HG03175 (cell line): ENCODE measurements around the gene BABAM2.
"Not testable (repeated sequence)": the region's sequence is repeated elsewhere in the genome, so short reads cannot be mapped to it uniquely, and the experiment has no call there.

Experiments used
- ATAC-seq: cut with Tn5 transposase; IDR thresholded peaks from one replicate; pipeline ENCODE4 v1.9.1; 2021; ENCODE audit warnings: mild to moderate bottlenecking, moderate library complexity; ENCODE audit not compliant: unreplicated experiment

The BABAM2 gene

DNA sequence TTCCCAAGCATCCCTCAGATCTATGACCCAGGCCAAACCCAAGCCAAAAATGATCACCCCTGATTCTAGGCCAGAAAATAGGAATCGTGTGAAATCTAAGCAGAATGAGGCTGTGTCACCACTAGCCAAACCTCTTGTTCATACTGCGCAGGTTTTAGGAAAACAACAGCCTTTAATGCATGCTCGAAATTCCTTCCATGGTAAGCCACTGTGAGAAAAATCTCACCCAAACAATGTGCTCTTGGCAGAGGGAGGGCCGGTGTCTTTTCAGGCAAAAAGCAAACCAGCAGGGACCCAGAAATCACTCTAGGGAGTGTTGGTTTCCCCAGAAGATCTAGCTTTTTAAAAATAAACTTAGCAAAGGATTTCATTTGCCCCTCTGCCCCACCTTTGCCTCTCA is 430.9 kb downstream of the BABAM2 start:
- no peak for ATAC-seq

DNA sequence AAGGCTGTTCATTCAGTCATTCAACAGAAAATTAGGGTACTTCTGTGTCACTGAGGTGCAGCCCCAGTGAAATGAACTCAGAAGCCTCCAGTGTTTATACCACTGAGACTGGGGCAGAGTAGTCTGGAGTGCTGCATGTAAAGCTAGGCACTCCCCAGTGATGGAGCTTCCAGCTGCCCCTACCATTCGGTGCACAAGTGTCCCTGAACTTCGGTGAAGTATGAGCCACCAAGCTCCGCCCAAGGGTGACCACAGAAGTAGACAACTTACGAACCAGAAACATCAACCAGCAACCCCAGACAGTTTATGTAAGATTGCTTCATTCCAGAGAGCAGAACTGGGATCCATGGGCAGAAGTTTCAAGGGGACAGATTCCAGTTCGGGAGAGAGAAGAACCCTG is 431.5 kb downstream of the BABAM2 start:
- no peak for ATAC-seq

DNA sequence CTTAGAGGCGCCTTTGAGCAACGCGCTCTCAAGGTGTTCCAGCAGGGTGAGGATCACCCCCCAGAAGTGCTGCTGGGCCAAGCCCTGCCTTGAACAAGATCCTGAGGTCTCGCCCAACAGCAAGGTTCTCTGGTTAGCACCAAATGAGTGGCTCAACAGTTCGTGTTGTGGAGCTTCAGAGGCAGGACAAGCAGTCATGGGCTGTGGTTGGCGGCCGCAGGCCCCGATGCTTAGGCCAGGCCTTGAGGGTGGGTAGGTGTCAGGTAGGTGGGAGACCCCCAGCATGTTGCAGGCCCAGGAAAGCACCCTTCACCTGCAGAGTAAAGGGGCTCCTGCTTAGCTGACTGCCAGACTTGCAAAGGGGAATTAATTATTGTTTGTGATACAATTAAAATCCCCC is 431.9 kb downstream of the BABAM2 start:
- ATAC-seq = no peak

DNA sequence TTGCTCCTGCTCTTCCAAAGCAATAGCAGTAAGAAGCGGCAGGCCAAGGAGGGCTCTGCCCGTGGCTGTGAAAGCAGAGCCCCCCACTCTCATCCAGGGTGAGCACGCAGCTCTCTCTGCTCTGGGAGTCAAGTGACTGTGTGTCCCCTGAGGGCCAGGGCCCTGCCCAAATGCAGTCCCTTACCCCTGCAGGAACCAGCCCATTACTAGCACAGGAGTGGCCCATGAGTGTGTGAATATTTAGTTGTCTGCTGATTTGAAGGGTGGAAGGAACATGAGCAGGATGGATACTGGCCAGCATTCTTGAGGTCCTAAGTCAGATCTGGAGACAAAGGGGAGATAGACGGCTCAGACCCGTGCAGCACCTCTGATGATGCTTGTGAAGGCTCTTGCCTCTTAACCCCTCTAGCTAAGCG is 432.5 kb downstream of the BABAM2 start:
- no peak for ATAC-seq

DNA sequence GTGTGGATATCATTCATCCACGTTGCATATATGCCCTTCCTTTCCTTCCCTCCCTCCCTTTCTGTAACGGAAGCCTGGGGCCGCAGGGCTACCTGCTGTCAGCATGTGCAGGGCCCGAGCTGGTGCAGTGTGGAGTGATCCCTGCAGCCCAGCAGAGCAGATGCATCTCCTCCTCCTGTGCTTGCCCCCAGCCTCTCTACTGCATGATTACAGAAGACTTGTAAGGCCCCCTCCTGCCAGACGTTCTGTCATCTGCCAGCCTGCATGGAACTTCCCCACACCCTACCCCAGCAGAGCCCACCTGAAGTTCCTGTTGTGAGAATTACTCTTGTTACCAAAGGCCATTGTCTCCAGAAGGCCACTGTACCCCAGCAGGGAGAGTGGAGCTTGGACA is 434.6 kb downstream of the BABAM2 start:
- ATAC-seq = no peak

DNA sequence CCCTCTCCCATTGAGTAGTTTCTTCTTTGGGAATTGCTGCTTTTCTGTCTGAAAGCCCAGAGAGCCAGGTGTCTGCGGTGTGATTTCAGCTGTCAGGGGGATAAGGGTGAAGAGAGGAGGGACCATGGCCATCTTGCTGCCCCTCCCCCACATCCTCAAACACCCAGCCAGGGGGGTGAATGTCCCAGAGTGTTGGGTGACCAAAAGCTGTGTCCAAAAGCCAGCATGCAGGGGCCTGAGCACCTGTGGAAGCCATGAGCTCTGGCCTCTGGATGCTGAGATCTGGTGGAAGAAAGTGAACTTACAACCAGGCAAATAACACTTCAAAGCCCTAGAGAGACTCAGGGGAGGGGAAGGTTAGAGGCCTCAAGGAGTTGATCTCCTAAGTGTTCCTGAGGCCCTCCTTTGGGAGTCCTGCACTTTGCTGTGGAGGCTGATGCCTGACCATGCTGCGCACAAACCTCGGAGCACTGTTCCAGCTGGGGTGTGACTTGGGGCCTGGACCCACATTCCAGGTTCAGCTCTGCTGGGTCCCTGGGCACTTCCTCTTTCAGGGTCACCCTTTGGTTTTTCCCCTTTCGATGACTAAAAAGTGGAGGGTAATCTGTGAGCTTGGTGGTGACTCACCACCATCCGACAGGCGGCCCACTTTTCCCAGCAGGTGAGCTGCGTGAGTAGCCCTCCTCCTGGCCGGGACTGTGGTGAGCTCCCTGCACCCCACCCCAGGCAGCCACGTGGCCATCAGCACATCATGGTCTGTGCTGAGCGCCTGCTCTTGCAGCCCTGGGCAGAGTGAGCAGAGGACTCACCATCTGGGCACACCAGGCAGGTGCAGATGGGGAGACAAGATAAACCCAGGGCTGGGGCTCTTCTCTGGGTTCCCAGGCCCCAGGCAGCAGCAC is 435.3 kb downstream of the BABAM2 start:
- no peak for ATAC-seq

DNA sequence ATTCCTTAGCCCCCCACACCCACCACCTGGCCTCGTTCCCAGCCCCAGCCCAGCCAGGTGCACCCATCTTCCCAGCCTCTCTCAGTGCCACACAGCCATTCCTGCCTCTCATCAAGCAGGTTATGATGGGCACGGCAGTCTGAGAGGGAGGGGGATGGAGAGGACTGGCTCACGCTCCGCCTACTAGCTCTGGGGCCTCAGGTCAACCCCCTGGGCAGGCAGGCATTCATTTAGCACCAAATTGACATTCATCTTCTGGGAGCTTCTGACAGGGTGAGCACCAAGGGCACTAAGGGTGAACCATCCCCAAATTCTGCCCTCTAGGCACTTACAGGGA is 435.9 kb downstream of the BABAM2 start:
- ATAC-seq = no peak

DNA sequence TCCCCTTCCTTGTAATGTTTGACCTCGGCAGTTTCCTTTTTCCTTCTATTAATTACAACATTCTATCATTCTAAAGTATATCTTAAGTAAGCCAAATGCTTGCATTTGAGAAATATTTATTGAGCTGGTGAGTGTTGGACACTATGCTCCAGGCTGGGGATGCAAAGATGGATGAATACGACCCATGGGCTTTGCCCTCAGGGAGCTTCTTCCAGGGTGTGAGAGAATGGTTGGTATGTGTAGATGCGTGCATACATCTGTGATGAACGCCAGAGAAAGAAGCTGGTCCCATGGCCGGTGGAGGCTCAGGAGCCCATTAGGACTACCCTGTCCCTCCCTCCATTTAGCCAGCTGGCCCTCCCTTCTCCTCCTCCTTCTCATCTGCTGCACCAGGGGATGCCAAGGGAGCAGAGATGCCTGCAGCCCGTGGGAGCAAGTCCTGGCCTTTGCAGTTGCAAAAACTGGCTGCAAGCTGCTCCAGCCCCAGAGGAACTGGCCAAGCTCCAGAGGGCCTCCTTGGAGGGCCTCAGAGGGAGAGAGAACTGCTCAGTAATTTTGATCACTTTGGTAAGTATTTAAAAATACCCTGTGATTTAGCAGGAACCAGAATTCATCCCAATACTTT is 436.5 kb downstream of the BABAM2 start:
- ATAC-seq = no peak

DNA sequence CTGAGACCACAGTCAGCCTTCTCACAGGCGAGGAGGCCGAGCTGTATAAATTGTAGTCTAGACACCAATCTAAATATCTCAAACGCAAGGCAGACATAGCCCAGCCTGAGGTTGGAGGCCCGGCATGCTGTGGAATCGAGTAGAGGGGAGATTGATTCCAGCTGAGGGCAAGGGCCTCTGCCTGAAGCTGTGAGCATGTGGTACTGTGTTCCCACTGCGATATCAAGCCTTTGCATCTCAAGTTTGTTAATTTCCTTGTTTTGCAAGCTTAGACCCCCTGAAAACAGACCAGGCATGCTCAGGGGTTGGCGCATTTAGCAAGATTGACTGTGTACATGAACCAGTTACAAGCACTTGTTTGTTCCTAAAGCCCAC is 437.0 kb downstream of the BABAM2 start:
- ATAC-seq = no peak

DNA sequence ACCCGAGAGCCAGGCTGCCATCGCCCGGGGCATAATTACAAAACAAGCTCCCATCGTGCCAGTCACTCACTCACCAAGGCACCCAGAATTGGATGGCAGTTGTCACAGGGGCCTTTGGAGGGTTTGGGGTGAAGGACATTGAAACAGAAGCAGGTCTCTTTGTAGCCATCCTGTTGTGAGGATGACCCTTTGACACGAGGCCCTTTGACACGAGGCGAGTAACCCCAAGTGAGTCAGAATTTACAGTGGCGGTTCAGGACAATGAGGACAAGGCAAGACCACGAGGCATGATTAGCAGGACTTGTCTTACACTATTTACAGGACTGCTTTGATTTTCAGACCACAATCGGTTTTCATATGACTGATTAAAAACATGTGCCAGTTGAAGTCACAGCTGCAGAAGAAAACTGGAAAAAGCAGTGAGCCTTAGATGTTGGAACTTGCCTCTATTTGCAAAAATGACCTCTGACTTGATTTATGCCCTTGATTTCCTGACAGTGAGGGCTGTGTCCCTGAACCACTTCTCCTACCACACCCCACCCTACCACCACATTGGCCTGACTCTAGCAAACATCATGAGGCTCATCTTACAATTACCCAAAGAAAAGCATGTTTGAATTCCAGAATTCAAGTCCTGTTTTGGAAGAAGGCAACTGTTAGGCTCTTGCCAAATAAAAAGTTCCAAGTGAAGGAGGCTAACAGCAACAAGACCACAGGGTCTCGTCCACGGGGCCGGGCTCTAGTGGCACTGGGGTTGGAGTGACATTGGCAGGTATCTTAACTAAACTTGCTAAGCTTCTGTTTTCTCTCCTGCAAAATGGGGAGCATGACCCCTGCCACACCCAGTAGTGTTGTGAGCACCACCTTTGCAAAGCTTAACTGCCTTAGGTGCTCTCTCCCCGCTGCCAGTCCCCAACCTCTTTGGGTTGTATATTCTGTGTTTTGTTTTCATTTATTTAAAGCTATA is 437.7 kb downstream of the BABAM2 start:
- no peak for ATAC-seq

DNA sequence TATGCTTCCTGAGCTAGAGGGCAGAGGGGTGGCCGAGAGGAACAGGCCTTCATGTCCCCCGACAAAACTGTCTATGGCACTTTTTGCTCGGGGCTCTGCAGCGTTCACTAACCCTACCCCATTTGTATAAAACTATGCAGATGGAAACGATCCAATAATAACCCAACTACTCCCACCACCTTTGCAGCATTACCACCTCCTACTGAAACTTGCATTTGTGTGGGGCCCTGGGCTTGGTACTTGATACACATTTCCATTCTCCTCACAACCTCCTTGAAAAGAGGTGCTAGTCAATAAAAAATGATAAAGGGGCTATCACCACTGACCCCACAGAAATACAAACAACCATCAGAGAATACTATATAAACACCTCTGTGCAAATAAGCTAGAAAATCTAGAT is 438.7 kb downstream of the BABAM2 start:
- no peak for ATAC-seq

DNA sequence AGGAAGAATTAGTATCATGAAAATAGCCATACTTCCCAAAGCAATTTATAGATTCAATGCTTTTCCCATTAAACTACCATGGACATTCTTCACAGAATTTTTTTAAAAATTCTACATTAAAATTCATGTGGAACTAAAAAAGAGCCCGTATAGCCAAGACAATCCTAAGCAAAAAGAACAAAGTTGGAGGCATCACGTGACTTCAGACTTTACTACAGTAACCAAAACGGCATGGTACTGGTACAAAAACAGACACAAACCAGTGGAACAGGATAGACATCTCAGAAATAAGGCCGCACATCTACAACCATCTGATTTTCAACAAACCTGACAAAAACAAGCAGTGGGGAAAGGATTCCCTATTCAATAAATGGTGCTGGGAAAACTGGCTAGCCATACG is 440.2 kb downstream of the BABAM2 start:
- ATAC-seq = not testable (repeated sequence)

DNA sequence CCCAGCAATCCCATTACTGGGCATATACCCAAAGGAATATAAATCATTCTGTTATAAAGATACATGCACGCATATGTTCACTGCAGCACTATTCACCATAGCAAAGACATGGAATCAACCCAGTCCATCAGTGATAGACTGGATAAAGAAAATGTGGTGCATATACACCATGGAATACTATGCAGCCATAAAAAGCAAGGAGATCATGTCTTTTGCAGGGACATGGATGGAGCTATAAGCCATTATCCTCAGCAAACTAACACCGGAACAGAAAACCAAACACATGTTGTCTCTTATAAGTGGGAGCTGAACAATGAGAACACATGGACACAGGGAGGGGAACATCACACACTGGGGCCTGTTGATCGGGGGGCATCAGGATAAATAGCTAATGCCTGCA is 441.3 kb downstream of the BABAM2 start:
- ATAC-seq = not testable (repeated sequence)

DNA sequence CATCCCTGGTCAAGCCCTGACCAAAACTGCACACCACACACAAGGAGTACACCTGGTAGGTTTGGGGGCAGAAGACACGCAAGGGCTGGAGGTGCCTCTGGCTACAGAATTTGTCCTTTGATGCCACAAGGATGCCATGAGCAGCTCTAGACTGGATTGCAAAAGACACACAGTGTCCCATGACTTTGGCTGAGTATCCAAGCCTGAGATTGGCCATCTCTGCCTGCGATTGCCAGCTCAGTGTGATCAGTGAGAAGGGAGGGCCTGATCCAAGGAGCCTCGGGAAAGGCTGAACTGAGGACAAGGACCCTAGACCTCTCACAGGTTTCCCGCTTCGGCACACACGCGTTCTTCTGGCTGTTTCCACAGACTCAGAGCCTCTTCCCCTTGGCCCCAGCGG is 442.2 kb downstream of the BABAM2 start:
- no peak for ATAC-seq

DNA sequence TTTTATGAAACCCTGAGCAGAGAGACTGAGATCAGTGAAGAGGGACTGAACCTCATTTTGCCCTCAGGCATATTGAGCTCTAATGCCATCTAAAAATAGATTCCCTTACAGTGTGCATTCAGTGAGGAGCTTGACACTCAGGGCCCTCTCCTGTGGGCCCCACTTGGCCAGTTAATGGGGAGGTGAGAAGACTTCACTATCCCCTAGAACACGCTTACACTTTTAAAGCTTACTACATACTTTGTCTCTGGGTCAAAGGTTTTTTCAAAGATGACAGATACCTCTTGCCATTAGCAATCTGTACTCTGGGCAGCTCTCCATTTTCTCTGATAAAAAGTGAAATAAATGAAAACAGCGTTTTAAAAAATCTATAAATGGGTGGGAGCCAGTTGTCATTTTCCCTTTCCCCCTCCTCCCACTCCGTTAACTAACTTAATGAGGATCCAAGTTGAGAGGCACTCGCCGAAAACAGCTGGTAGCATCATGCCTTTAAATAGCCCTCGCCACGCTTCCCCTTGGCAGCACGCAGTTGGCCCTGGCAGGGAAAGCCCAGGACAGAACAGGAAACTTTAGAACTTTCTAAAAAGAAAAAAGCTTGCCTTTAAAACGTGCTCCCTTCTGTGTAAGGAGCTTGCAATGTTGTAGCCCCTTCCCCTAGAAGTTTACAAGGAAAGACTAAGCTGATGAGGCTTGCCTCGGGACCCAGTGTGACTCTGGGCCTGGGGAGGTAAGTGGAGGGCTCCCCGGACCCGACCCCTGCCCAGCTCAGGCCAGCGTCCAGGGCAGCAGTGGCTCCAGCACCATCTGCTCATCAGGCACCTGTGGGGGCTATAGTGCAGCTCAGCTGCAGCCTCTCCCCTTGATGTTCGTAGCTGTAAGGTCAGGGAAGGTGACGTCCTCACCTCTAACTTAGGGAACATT is 443.3 kb downstream of the BABAM2 start:
- ATAC-seq = no peak

DNA sequence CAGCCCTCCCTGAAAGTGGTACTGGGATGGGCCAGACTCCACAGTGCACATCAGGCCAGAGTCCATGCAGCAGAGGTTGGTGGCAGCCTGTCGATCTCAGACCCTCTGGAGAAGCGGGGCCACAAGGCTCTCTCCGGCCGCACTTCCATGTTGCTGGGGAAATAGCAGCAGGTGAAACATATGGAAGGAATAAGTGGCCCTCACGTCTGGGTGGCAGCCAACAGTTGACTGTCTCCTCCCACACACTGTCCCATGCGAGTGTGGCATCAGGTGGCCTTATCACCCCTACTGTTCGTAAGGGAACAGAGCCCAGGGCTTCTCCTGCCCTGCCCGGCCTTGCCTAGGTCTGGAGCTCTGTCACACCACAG is 444.0 kb downstream of the BABAM2 start:
- no peak for ATAC-seq

DNA sequence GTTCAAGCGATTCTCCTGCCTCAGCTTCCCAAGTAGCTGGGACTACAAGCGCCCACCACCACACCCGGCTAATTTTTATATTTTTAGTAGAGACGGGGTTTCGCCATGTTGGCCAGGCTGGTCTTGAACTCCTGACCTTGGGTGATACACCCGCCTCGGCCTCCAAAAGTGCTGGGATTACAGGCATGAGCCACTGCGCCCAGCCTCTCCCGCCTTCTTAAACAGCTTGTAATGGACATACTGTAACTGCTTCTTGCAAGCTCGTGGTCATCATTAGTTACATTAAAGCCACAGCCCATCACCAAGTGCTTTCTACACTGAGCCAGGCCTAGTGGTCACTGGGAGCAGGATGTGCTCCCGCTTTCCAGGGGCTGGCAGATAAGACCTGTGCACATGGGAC is 444.7 kb downstream of the BABAM2 start:
- not testable (repeated sequence) for ATAC-seq

DNA sequence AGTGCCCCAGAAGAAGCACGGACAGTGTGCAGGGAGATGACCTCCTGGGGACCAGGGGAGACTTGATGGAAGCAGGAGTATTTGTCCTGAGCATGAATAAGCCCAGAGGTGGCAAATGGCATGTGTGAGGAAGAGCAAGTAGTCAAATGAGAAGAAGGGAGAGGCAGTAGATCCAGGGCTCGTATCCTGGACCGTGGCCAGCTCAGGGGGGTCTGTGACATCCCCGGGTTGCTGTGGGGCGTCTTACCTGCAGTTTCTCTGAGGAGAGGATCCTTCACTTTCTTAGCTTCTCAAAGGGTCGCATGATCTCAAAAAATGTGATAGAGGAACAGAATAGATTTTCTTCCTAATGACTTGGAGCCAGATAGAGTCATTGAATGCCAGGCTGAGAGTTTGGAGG is 445.1 kb downstream of the BABAM2 start:
- no peak for ATAC-seq

DNA sequence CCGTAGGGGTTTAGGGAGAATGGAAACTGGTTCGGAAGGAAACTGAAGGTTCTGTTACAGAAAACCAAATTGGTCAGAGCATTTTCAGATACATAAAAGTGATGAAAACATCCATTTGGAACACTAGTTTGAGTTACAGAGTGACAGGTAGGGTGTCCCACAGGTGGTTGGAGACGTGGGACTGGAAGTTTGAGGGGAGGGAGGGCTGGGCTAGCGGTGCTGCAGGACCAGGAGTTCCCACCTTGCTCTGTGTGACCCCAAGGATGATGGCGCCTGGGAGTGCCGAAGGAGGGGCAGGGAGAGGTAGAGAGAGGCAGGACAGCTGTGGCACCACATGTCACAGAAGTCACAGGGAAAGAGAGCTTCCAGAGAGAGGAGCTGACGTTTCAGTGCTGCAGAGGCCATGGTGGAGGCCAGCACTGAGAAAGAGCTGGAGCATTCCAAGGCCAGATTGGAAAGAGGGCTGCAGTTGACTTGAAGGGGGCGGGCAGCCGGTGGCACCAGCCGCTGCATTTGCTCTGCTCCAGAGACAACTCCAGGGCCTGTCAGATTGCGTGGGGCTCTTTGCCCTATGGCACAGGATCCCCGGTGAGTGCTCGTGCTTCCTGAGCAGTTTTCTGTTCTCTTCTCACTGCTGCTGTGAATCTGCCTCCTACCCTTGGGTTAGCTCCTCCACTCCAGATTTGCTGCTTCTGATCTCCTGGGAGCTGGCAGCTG is 445.9 kb downstream of the BABAM2 start:
- no peak for ATAC-seq
